ENCODE results near the gene RREB1. TPM values are rescaled to one million over a fixed set of nuclear protein-coding genes. Genes with fewer than 3 reads are reported as not detected.

RREB1 gene
- total RNA-seq, result 29.3 and 30.3 TPM in 2 replicates

- no peak for TF ChIP-seq CTCF (IDR thresholded peaks at IDR 0.05; ENCODE audit: insufficient read depth, low read length, poor library complexity, severe bottlenecking)
- Histone ChIP-seq H3K4me3 (ENCODE audit: low read depth, low read length) (peak within 1 kb of the TSS; percentile 65), H3K27me3 (ENCODE audit: control insufficient read depth, insufficient read depth, low read length) (no peaks in the 10 kb centered on the region), H3K36me3 (ENCODE audit: control insufficient read depth, insufficient read depth, low read length) (no peaks in the 10 kb centered on the region)
- DNase-seq (ENCODE audit: low read depth), result no peak
These were observed at the start of gene RREB1 for GRCh38 chr6:7107578-7108195. Gene RREB1, plus strand, starts transcription at chr6:7107961. Its CDS starts 73,951 bp downstream, at chr6:7181912.

- TF ChIP-seq CTCF (IDR thresholded peaks at IDR 0.05; ENCODE audit: insufficient read depth, low read length, poor library complexity, severe bottlenecking), result no peak
- peak; percentile 98 for DNase-seq (ENCODE audit: low read depth)
- H3K36me3 ChIP-seq (ENCODE audit: control insufficient read depth, insufficient read depth, low read length), result no peaks in the 10 kb centered on the region
- no peak overlapping the region for H3K4me3 ChIP-seq (ENCODE audit: low read depth, low read length)
- no peaks in the 10 kb centered on the region for H3K27me3 ChIP-seq (ENCODE audit: control insufficient read depth, insufficient read depth, low read length)
These were observed 49.4 kb upstream of the RREB1 start for GRCh38 chr6:7058250-7058923.

GRCh38 chr6:7060769-7061516, 46.8 kb upstream of the RREB1 start:
- H3K27me3 ChIP-seq (ENCODE audit: control insufficient read depth, insufficient read depth, low read length), result no peaks in the 10 kb centered on the region
- DNase-seq (ENCODE audit: low read depth), result no peak
- no peaks in the 10 kb centered on the region for H3K36me3 ChIP-seq (ENCODE audit: control insufficient read depth, insufficient read depth, low read length)
- no peak overlapping the region for H3K4me3 ChIP-seq (ENCODE audit: low read depth, low read length)
- no peak for TF ChIP-seq CTCF (IDR thresholded peaks at IDR 0.05; ENCODE audit: insufficient read depth, low read length, poor library complexity, severe bottlenecking)

GRCh38 chr6:7062451-7063162, 45.2 kb upstream of the RREB1 start:
- DNase-seq (ENCODE audit: low read depth), result no peak
- TF ChIP-seq CTCF (IDR thresholded peaks at IDR 0.05; ENCODE audit: insufficient read depth, low read length, poor library complexity, severe bottlenecking), result no peak
- H3K4me3 ChIP-seq (ENCODE audit: low read depth, low read length), result no peak overlapping the region
- no peaks in the 10 kb centered on the region for H3K27me3 ChIP-seq (ENCODE audit: control insufficient read depth, insufficient read depth, low read length)
- no peaks in the 10 kb centered on the region for H3K36me3 ChIP-seq (ENCODE audit: control insufficient read depth, insufficient read depth, low read length)

- no peak overlapping the region for H3K4me3 ChIP-seq (ENCODE audit: low read depth, low read length)
- no peak for DNase-seq (ENCODE audit: low read depth)
- TF ChIP-seq CTCF (IDR thresholded peaks at IDR 0.05; ENCODE audit: insufficient read depth, low read length, poor library complexity, severe bottlenecking), result no peak
These were observed 40.5 kb upstream of the RREB1 start for GRCh38 chr6:7067305-7067704.

More at GRCh38 chr6:7067305-7067704, 40.5 kb upstream of the RREB1 start:
- no peaks in the 10 kb centered on the region for H3K36me3 ChIP-seq (ENCODE audit: control insufficient read depth, insufficient read depth, low read length)
- no peaks in the 10 kb centered on the region for H3K27me3 ChIP-seq (ENCODE audit: control insufficient read depth, insufficient read depth, low read length)
